ENCODE results near the gene DMD.
"Not testable (repeated sequence)": the region's sequence is repeated elsewhere in the genome, so short reads cannot be mapped to it uniquely, and the experiment has no call there.

DMD gene

GRCh38 chrX:33078273-33078672, 133.1 kb downstream of the DMD start:
- TF ChIP-seq, protein P1, sequence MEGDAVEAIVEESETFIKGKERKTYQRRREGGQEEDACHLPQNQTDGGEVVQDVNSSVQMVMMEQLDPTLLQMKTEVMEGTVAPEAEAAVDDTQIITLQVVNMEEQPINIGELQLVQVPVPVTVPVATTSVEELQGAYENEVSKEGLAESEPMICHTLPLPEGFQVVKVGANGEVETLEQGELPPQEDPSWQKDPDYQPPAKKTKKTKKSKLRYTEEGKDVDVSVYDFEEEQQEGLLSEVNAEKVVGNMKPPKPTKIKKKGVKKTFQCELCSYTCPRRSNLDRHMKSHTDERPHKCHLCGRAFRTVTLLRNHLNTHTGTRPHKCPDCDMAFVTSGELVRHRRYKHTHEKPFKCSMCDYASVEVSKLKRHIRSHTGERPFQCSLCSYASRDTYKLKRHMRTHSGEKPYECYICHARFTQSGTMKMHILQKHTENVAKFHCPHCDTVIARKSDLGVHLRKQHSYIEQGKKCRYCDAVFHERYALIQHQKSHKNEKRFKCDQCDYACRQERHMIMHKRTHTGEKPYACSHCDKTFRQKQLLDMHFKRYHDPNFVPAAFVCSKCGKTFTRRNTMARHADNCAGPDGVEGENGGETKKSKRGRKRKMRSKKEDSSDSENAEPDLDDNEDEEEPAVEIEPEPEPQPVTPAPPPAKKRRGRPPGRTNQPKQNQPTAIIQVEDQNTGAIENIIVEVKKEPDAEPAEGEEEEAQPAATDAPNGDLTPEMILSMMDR (conservative IDR thresholded peaks at IDR 0.05; ENCODE audit: control insufficient read depth, insufficient read depth, low read depth, low read length): no peak
- H3K4me3 ChIP-seq (ENCODE audit: control insufficient read depth, low read depth, low read length): no peak overlapping the region
- no peak for DNase-seq (ENCODE audit: low read depth)

GRCh38 chrX:33073660-33074059, 137.7 kb downstream of the DMD start:
- H3K4me3 ChIP-seq (ENCODE audit: control insufficient read depth, low read depth, low read length); DNase-seq (ENCODE audit: low read depth): not testable (repeated sequence)

DNA sequence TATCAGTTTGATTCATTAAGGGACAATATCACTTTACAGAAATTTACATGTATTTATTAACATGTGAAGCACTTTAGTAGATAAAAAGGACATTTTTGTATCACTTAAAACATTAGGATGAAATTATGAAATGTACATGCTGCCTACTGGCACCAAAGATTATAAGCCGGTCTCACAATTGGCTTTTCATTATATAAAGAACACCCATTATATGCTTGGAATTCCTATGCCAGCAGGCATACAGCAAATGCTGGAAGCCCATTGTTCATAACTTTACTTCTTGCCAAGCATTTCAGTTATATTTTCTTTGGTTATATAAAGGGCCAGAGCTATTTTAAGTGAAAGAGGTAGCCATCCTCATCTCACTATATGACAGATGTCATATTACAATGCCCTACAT, 145.9 kb downstream of the DMD start:
- TF ChIP-seq, protein P1 (conservative IDR thresholded peaks at IDR 0.05; ENCODE audit: control insufficient read depth, insufficient read depth, low read depth, low read length): no peak

GRCh38 chrX:33062041-33062440, 149.3 kb downstream of the DMD start:
- TF ChIP-seq, protein P1 (conservative IDR thresholded peaks at IDR 0.05; ENCODE audit: control insufficient read depth, insufficient read depth, low read depth, low read length): no peak
- no peak for DNase-seq (ENCODE audit: low read depth)
- H3K4me3 ChIP-seq (ENCODE audit: control insufficient read depth, low read depth, low read length): no peak overlapping the region

More for the DNA sequence above, 145.9 kb downstream of the DMD start:
- no peak for DNase-seq (ENCODE audit: low read depth)
- H3K4me3 ChIP-seq (ENCODE audit: control insufficient read depth, low read depth, low read length): no peak overlapping the region

GRCh38 chrX:33053001-33053400, 158.3 kb downstream of the DMD start:
- no peak for DNase-seq (ENCODE audit: low read depth)
- no peak overlapping the region for H3K4me3 ChIP-seq (ENCODE audit: control insufficient read depth, low read depth, low read length)
- TF ChIP-seq, protein P1 (conservative IDR thresholded peaks at IDR 0.05; ENCODE audit: control insufficient read depth, insufficient read depth, low read depth, low read length): no peak

DNA sequence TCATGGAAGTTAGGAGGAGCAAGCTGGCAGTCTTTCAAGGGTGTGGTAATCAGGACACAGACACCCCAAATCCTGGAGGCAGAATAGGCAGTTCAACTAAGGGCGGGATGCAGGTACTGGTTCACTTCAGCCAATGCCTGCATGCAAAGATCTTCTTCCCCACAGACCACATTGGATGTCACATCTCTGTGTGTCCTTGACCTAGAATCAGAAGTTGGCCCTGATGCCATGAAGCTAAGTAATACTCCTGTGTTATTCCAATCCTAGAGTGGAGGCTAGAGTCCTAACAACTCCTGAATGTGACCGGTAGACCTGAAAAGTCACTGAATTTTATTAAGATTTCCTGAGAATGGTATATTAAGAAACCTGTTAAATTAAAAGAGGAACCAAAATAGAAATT, 165.5 kb downstream of the DMD start:
- TF ChIP-seq, protein P1 (conservative IDR thresholded peaks at IDR 0.05; ENCODE audit: control insufficient read depth, insufficient read depth, low read depth, low read length): no peak
- H3K4me3 ChIP-seq (ENCODE audit: control insufficient read depth, low read depth, low read length): no peak overlapping the region
- no peak for DNase-seq (ENCODE audit: low read depth)

DNA sequence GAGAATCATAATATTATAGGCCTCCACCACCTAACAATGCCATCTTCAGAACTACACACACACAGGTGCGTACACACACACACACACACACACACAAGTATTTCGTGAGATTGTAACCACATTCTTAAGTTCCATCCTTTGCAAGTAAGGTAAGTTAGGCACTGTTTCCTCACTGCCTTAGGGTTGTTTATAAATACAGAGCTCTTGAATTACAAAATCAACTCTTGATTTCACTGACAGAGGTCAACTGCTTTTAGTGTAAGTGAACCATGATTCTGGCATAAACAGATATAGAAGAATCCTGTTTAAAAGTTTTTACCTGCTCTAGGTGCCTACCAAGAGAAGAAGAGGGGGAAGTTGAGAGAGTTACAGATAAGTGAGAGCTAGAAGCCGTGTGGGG, 166.1 kb downstream of the DMD start:
- no peak overlapping the region for H3K4me3 ChIP-seq (ENCODE audit: control insufficient read depth, low read depth, low read length)
- TF ChIP-seq, protein P1 (conservative IDR thresholded peaks at IDR 0.05; ENCODE audit: control insufficient read depth, insufficient read depth, low read depth, low read length): no peak
- DNase-seq (ENCODE audit: low read depth): no peak

All from fibroblast of mammary gland (primary cell).